B cell (primary cell): ENCODE data around the gene AHDC1. TPM values are rescaled to one million over a fixed set of nuclear protein-coding genes. Genes with fewer than 3 reads are reported as not detected.
"Not testable (repeated sequence)": the region's sequence is repeated elsewhere in the genome, so short reads cannot be mapped to it uniquely, and the experiment has no call there.

Source experiments
- ATAC-seq: fragments of 200-7000 bp; cut with Tn5 transposase; one replicate; pipeline ENCODE4 v1.10.0; 2021; ENCODE audit warnings: low read depth, mild to moderate bottlenecking, moderate number of reproducible peaks, moderate library complexity
- CTCF ChIA-PET: fragments of 350-600 bp; sonication (Branson Sonifier 250); formaldehyde crosslinking; loops from one replicate; lab custom pipeline; 2021; ENCODE audit warnings: antibody characterized with exemption, inconsistent platforms; lab: Charles Lee
- POLR2A ChIA-PET: fragments of 350-600 bp; sonication (Branson Sonifier 250); formaldehyde crosslinking; loops from one replicate; lab custom pipeline; 2021; ENCODE audit warnings: antibody characterized with exemption; lab: Charles Lee
- DNase-seq: peaks from one replicate; pipeline ENCODE4 v3.0.0; 2013
- H2AFZ ChIP-seq: 2 replicates; pipeline ENCODE4 v1.6.1; 2012; ENCODE audit warnings: mild to moderate bottlenecking, low read depth, low read length; ENCODE audit not compliant: insufficient read depth, poor library complexity, severe bottlenecking
- H3K27ac ChIP-seq, 2 donors: 1 replicate in 1 of 2; 2 replicates in 1 of 2; pipeline ENCODE4 v1.5.1; 2012 to 2013; ENCODE audit warnings: low read length in 2 of 2, mild to moderate bottlenecking in 2 of 2, moderate library complexity in 1 of 2
- H3K27me3 ChIP-seq, 4 experiments: fragments of 200-600 bp in 1 of 4; sonication (generic) in 1 of 4; replicated peaks in 1 of 4; 1 replicate in 2 of 4; 2 replicates in 2 of 4; pipeline versions ENCODE4 v1.6.1 to v1.7.0; 2013 to 2016; ENCODE audit warnings: low read length in 3 of 4, mild to moderate bottlenecking in 2 of 4, mixed read lengths in 1 of 4, moderate library complexity in 1 of 4; ENCODE audit not compliant: insufficient read depth in 4 of 4, control insufficient read depth in 3 of 4; ENCODE audit errors: control extremely low read depth in 1 of 4
- H3K36me3 ChIP-seq, 2 experiments: replicated peaks in 1 of 2; 1 replicate in 1 of 2; 2 replicates in 1 of 2; pipeline versions ENCODE4 v1.6.1 to v1.7.1; 2013; ENCODE audit warnings: low read length in 1 of 2; ENCODE audit not compliant: insufficient read depth in 2 of 2, control insufficient read depth in 1 of 2; ENCODE audit errors: control extremely low read depth in 1 of 2, extremely low read depth in 1 of 2
- H3K4me1 ChIP-seq, 2 donors: fragments of 200-600 bp in 1 of 2; sonication (generic) in 1 of 2; 1 replicate in 1 of 2; 2 replicates in 1 of 2; pipeline versions ENCODE4 v1.5.1 to v1.6.1; 2013 to 2017; ENCODE audit warnings: low read length in 2 of 2; ENCODE audit not compliant: control insufficient read depth in 2 of 2, insufficient read depth in 2 of 2
- H3K4me2 ChIP-seq: replicated peaks from 2 replicates; pipeline ENCODE3; 2012; ENCODE audit warnings: mild to moderate bottlenecking, low read depth, low read length; ENCODE audit not compliant: poor library complexity, severe bottlenecking
- H3K4me3 ChIP-seq, 5 experiments: fragments of 200-600 bp in 1 of 5; sonication (generic) in 1 of 5; 1 replicate in 3 of 5; 2 replicates in 2 of 5; pipeline versions ENCODE4 v1.5.1 to v1.7.0; 2011 to 2016; ENCODE audit warnings: low read length in 4 of 5, mild to moderate bottlenecking in 4 of 5, low read depth in 2 of 5, control low read depth in 1 of 5, moderate library complexity in 1 of 5; ENCODE audit not compliant: insufficient read depth in 1 of 5; ENCODE audit errors: control extremely low read depth in 1 of 5, extremely low read depth in 1 of 5
- H3K79me2 ChIP-seq: fragments of 200-600 bp; sonication (generic); one replicate; pipeline ENCODE4 v1.6.0; 2016; ENCODE audit warnings: low read length; ENCODE audit not compliant: control insufficient read depth, insufficient read depth
- H3K9ac ChIP-seq: fragments of 200-600 bp; sonication (generic); 2 replicates; pipeline ENCODE4 v1.6.1; 2017; ENCODE audit warnings: mild to moderate bottlenecking, low read length, moderate library complexity
- H3K9me3 ChIP-seq, 3 donors: one replicate each; pipeline versions ENCODE4 v1.6.1 to v1.7.1; 2013; ENCODE audit warnings: low read length in 2 of 3; ENCODE audit not compliant: control insufficient read depth in 2 of 3, insufficient read depth in 1 of 3; ENCODE audit errors: control extremely low read depth in 1 of 3
- H4K20me1 ChIP-seq: 2 replicates; pipeline ENCODE4 v1.6.0; 2012; ENCODE audit warnings: mild to moderate bottlenecking, low read length; ENCODE audit not compliant: insufficient read depth, control insufficient read depth, poor library complexity, severe bottlenecking
- H3K27ac Mint-ChIP-seq: one replicate; pipeline ENCODE4 v1.8.0; 2021; ENCODE audit warnings: mixed read lengths
- H3K27me3 Mint-ChIP-seq: one replicate; pipeline ENCODE4 v1.8.0; 2021; ENCODE audit warnings: mixed read lengths
- H3K4me1 Mint-ChIP-seq: one replicate; pipeline ENCODE4 v1.8.0; 2021; ENCODE audit warnings: mixed read lengths
- H3K4me3 Mint-ChIP-seq: one replicate; pipeline ENCODE4 v1.8.0; 2021; ENCODE audit warnings: mixed read lengths
- H3K9me3 Mint-ChIP-seq: one replicate; pipeline ENCODE4 v1.8.0; 2022; ENCODE audit warnings: mixed read lengths; ENCODE audit not compliant: insufficient read depth
- CTCF ChIP-seq: fragments of 200-600 bp; IDR thresholded peaks from one replicate; pipeline ENCODE4 v1.8.0; 2022; ENCODE audit warnings: antibody characterized with exemption, mild to moderate bottlenecking
- EZH2 ChIP-seq: IDR thresholded peaks from 2 replicates; pipeline ENCODE4 v1.6.1; 2012; ENCODE audit warnings: borderline replicate concordance, low read depth, mild to moderate bottlenecking, moderate library complexity, low read length; ENCODE audit not compliant: insufficient read depth, poor library complexity, severe bottlenecking
- WGBS: methylation state at CpG from one replicate; pipeline ENCODE4 v1.1.5; 2013; ENCODE audit warnings: missing lambda C conversion rate; ENCODE audit not compliant: insufficient coverage; 5-methylcytosine and 5-hydroxymethylcytosine counted together
- intact Hi-C: fragments of 100-400 bp; cut with micrococcal nuclease; formaldehyde crosslinking; loops from one replicate; pipeline ENCODE4 v1.10.0; 2022
- polyA plus RNA-seq: library from polyadenylated mRNA; depleted of rRNA; stranded (reverse); fragments of >200 nt; gene quantifications from 2 replicates; pipeline ENCODE4 v1.2.3, GENCODE V29; 2012
- total RNA-seq, 2 donors: library from RNA; stranded (reverse); fragments of 120-200 nt in 1 of 2; gene quantifications; 1 replicate in 1 of 2; 2 replicates in 1 of 2; pipeline versions ENCODE4 v1.2.3 to v1.2.4, GENCODE V29; 2013 to 2022

AHDC1 gene
- total and polyA plus RNA-seq, 2 donors (not counting 1 experiment from before 2014, with no cell fraction given): 6.2 to 32.0 TPM

GRCh38 chr1:27538305-27538676, 65.7 kb downstream of the AHDC1 start:
- ATAC-seq, H3K4me3 Mint-ChIP-seq, H3K79me2 ChIP-seq, CTCF ChIA-PET, DNase-seq, H3K4me2 ChIP-seq, H2AFZ ChIP-seq, H3K4me3 ChIP-seq, H3K9me3 Mint-ChIP-seq, H3K4me1 Mint-ChIP-seq, H3K27ac Mint-ChIP-seq, H3K27me3 Mint-ChIP-seq, H3K9ac ChIP-seq, H3K27me3 ChIP-seq, intact Hi-C loops, H3K9me3 ChIP-seq, H3K27ac ChIP-seq, H4K20me1 ChIP-seq, H3K4me1 ChIP-seq: not testable (repeated sequence)
- peaks cover 0 to 27% of the 10 kb centered on the region in 2 experiments for H3K36me3 ChIP-seq
- WGBS: 81% methylated on average over 3 of the region's 4 CpGs
- POLR2A ChIA-PET: interaction anchor here (1.2 kb wide), 1 partner anchor 61 kb away, joined by 4 read pairs; no protein-coding TSS in a partner anchor

GRCh38 chr1:27536767-27537166, 67.2 kb downstream of the AHDC1 start:
- Histone ChIP-seq H3K36me3 (peaks cover 0 to 16% of the 10 kb centered on the region in 2 experiments), H3K79me2 (no peaks in the 10 kb centered on the region), H3K27me3 (no peaks in the 10 kb centered on the region), H2AFZ (no peak overlapping the region), H3K27ac (no peak overlapping the region), H4K20me1 (no peaks in the 10 kb centered on the region), H3K4me3 (no peak overlapping the region), H3K4me2 (no peak overlapping the region), H3K4me1 (no peaks in the 10 kb centered on the region), H3K9me3 (no peaks in the 10 kb centered on the region), H3K9ac (no peak overlapping the region)
- ATAC-seq (no peak), DNase-seq (no peak)
- Mint-ChIP-seq H3K27me3 (no peaks in the 10 kb centered on the region), H3K4me3 (no peak overlapping the region), H3K4me1 (no peaks in the 10 kb centered on the region), H3K9me3 (no peaks in the 10 kb centered on the region), H3K27ac (no peak overlapping the region)
- ChIA-PET POLR2A (interaction anchor here (0.7 kb wide), 1 partner anchor 1203 kb away, joined by 5 read pairs; no protein-coding TSS in a partner anchor), CTCF (no interaction called here)
- 94% methylated on average over 9 of the region's 11 CpGs for WGBS
- TF ChIP-seq EZH2 (no peak), CTCF (no peak)
- intact Hi-C loops: no loop called here
